ENCODE data around the gene ROCK2. TPM values are rescaled to one million over a fixed set of nuclear protein-coding genes. Genes with fewer than 3 reads are reported as not detected.

Gene ROCK2
- total and polyA plus RNA-seq, 2 donors (not counting 1 experiment from before 2014, with no cell fraction given): 2.3 to 30.2 TPM

DNA sequence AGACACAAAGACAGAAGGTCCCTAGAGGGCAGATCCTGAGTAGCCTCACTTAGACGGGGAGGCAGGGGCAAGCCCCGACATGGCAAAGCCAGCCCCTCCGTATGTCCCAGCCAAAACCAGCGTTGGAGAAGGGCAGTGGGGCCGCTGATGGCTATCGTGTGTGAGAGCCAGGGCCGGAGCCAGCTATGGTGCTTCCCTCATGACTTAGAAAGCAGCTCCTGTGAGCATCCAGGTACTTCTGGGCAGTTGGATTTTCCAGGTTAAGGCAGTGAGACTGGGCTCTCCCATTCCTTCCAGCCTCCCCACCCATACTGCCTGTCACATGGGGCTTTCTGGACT, 31.2 kb upstream of the ROCK2 start:
- intact Hi-C loops (cut with micrococcal nuclease): no loop called here
- Histone ChIP-seq H3K4me3 (ENCODE audit: control extremely low read depth in 1 of 5, extremely low read depth in 1 of 5, insufficient read depth in 1 of 5, low read depth in 2 of 5, low read length in 4 of 5) (no peak overlapping the region), H3K27ac (ENCODE audit: low read length in 2 of 2) (no peak overlapping the region), H3K27me3 (replicated peaks in 1 of 4; ENCODE audit: control extremely low read depth in 1 of 4, control insufficient read depth in 3 of 4, insufficient read depth in 4 of 4, low read length in 3 of 4) (no peaks in the 10 kb centered on the region), H3K9ac (ENCODE audit: low read length) (no peak overlapping the region), H3K4me1 (ENCODE audit: control insufficient read depth in 2 of 2, insufficient read depth in 2 of 2, low read length in 2 of 2) (peaks cover 32 to 40% of the 10 kb centered on the region in 2 donors), H4K20me1 (ENCODE audit: control insufficient read depth, insufficient read depth, low read length, poor library complexity, severe bottlenecking) (no peaks in the 10 kb centered on the region), H3K4me2 (replicated peaks; ENCODE audit: low read depth, low read length, poor library complexity, severe bottlenecking) (no peak overlapping the region), H3K79me2 (ENCODE audit: control insufficient read depth, insufficient read depth, low read length) (no peaks in the 10 kb centered on the region), H3K9me3 (ENCODE audit: control extremely low read depth in 1 of 3, control insufficient read depth in 2 of 3, insufficient read depth in 1 of 3, low read length in 2 of 3) (peaks cover 0 to 13% (median 0%) of the 10 kb centered on the region in 3 donors), H2AFZ (ENCODE audit: insufficient read depth, low read depth, low read length, poor library complexity, severe bottlenecking) (no peak overlapping the region), H3K36me3 (replicated peaks in 1 of 2; ENCODE audit: control extremely low read depth in 1 of 2, control insufficient read depth in 1 of 2, extremely low read depth in 1 of 2, insufficient read depth in 2 of 2, low read length in 1 of 2) (no peaks in the 10 kb centered on the region)
- ChIA-PET POLR2A (no interaction called here), CTCF (no interaction called here)
- Mint-ChIP-seq H3K27me3 (no peaks in the 10 kb centered on the region), H3K4me1 (peaks cover 45% of the 10 kb centered on the region), H3K27ac (peak overlapping the region; percentile 46), H3K4me3 (no peak overlapping the region), H3K9me3 (ENCODE audit: insufficient read depth) (no peaks in the 10 kb centered on the region)
- DNase-seq: no peak
- no peak for TF ChIP-seq EZH2 (IDR thresholded peaks at IDR 0.05; ENCODE audit: borderline replicate concordance, insufficient read depth, low read depth, low read length, poor library complexity, severe bottlenecking)
- TF ChIP-seq, protein P1, sequence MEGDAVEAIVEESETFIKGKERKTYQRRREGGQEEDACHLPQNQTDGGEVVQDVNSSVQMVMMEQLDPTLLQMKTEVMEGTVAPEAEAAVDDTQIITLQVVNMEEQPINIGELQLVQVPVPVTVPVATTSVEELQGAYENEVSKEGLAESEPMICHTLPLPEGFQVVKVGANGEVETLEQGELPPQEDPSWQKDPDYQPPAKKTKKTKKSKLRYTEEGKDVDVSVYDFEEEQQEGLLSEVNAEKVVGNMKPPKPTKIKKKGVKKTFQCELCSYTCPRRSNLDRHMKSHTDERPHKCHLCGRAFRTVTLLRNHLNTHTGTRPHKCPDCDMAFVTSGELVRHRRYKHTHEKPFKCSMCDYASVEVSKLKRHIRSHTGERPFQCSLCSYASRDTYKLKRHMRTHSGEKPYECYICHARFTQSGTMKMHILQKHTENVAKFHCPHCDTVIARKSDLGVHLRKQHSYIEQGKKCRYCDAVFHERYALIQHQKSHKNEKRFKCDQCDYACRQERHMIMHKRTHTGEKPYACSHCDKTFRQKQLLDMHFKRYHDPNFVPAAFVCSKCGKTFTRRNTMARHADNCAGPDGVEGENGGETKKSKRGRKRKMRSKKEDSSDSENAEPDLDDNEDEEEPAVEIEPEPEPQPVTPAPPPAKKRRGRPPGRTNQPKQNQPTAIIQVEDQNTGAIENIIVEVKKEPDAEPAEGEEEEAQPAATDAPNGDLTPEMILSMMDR (IDR thresholded peaks at IDR 0.05): no peak
- ATAC-seq (ENCODE audit: low read depth): no peak
- 93% methylated on average over 7 of the region's 7 CpGs for WGBS (ENCODE audit: insufficient coverage)

DNA sequence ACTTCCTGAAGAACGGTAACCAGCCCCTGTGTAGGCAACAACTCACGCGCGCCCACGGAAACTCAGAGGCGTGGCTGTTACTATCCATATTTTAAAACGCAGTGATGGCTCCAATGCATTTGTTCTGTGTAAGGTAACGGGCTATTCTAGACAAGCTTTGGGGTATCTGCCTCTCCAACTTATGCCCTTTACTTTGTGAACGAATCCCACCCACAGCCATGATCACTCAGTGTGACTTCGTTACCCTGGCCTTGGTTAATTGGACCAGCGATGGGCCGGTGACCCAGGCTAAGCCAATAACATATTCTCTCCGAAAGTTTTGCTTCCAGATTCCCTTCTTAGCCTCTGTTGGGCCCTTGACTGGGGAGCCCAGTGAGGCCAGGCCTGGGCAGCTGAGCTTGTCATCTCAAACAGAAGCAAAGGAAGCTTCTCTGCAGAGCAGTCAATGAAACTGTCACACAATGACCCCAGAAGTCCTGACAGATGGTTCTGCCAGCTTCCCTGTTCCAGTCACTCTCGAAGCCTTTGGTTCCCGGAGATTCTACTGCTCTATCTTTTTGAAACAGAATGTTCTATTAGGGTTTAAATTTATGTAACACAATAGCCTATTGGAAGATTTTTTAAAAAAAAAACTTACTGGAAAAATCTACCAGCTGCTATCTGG, 30.7 kb upstream of the ROCK2 start:
- H3K4me3 ChIP-seq (ENCODE audit: control extremely low read depth in 1 of 5, extremely low read depth in 1 of 5, insufficient read depth in 1 of 5, low read depth in 2 of 5, low read length in 4 of 5): no peak overlapping the region
- peaks cover 32 to 40% of the 10 kb centered on the region in 2 donors for H3K4me1 ChIP-seq (ENCODE audit: control insufficient read depth in 2 of 2, insufficient read depth in 2 of 2, low read length in 2 of 2)
- H4K20me1 ChIP-seq (ENCODE audit: control insufficient read depth, insufficient read depth, low read length, poor library complexity, severe bottlenecking): no peaks in the 10 kb centered on the region
- CTCF ChIA-PET: interaction anchor here (1.5 kb wide), 1 partner anchor 29 kb away, joined by 4 read pairs; no protein-coding TSS in a partner anchor
- peak overlapping the region; percentile 55 for H3K4me2 ChIP-seq (replicated peaks; ENCODE audit: low read depth, low read length, poor library complexity, severe bottlenecking)
- 71% methylated on average over 11 of the region's 15 CpGs for WGBS (ENCODE audit: insufficient coverage)
- peak overlapping the region; percentile 88 for H3K27ac Mint-ChIP-seq
- ATAC-seq (ENCODE audit: low read depth) (no peak), DNase-seq (no peak)
- peak overlapping the region; percentile 79 for H2AFZ ChIP-seq (ENCODE audit: insufficient read depth, low read depth, low read length, poor library complexity, severe bottlenecking)
- no peaks in the 10 kb centered on the region for H3K9me3 Mint-ChIP-seq (ENCODE audit: insufficient read depth)
- peaks cover 0 to 13% (median 0%) of the 10 kb centered on the region in 3 donors for H3K9me3 ChIP-seq (ENCODE audit: control extremely low read depth in 1 of 3, control insufficient read depth in 2 of 3, insufficient read depth in 1 of 3, low read length in 2 of 3)
- POLR2A ChIA-PET: no interaction called here
- TF ChIP-seq, protein P1 (IDR thresholded peaks at IDR 0.05): no peak
- no peak for TF ChIP-seq EZH2 (IDR thresholded peaks at IDR 0.05; ENCODE audit: borderline replicate concordance, insufficient read depth, low read depth, low read length, poor library complexity, severe bottlenecking)
- peak overlapping the region; percentile 32 for H3K4me3 Mint-ChIP-seq
- H3K9ac ChIP-seq (ENCODE audit: low read length): no peak overlapping the region
- no peaks in the 10 kb centered on the region for H3K79me2 ChIP-seq (ENCODE audit: control insufficient read depth, insufficient read depth, low read length)
- peaks cover 45% of the 10 kb centered on the region for H3K4me1 Mint-ChIP-seq
- H3K36me3 ChIP-seq (replicated peaks in 1 of 2; ENCODE audit: control extremely low read depth in 1 of 2, control insufficient read depth in 1 of 2, extremely low read depth in 1 of 2, insufficient read depth in 2 of 2, low read length in 1 of 2): no peaks in the 10 kb centered on the region
- intact Hi-C loops (cut with micrococcal nuclease): no loop called here
- H3K27me3 Mint-ChIP-seq: no peaks in the 10 kb centered on the region
- H3K27ac ChIP-seq (ENCODE audit: low read length in 2 of 2): no peak overlapping the region
- H3K27me3 ChIP-seq (replicated peaks in 1 of 4; ENCODE audit: control extremely low read depth in 1 of 4, control insufficient read depth in 3 of 4, insufficient read depth in 4 of 4, low read length in 3 of 4): no peaks in the 10 kb centered on the region
